Right renal cortex interstitium (tissue), 3 donors: ENCODE results near the gene DAGLA. TPM values are rescaled to one million over a fixed set of nuclear protein-coding genes. Genes with fewer than 3 reads are reported as not detected.

ENCODE experiments used
- DNase-seq, 3 donors: peaks; one replicate each; pipeline ENCODE4 v3.0.0-alpha.2; 2013; ENCODE audit warnings: low read depth in 3 of 3, low spot score in 2 of 3
- polyA plus RNA-seq, 3 donors: library from polyadenylated mRNA; unstranded; fragments of 120-200 nt; gene quantifications; one replicate each; pipeline ENCODE4 v1.2.1, GENCODE V29; 2013; ENCODE audit not compliant: insufficient read length in 3 of 3

The DAGLA gene
- polyA plus RNA-seq, 3 donors: 2.6 to 3.3 (median 3.0) TPM

DNA sequence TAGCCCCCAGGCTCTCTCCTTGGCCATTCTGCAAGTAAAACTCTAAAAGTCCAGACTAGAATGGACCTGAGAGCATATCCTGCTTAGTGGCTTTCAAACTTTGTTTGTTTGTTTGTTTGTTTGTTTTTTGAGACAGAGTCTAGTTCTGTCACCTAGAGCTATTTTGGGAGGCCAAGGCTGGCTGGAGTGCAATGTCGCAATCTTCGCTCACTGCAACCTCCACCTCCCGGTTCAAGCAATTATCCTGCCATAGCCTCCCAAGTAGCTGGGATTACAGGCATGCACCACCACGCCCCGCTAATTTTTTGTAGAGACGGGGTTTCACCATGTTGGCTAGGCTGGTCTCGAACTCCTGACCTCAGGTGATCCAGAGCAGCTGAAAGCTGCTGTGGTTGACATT, 28.9 kb downstream of the DAGLA start:
- no peak for DNase-seq

DNA sequence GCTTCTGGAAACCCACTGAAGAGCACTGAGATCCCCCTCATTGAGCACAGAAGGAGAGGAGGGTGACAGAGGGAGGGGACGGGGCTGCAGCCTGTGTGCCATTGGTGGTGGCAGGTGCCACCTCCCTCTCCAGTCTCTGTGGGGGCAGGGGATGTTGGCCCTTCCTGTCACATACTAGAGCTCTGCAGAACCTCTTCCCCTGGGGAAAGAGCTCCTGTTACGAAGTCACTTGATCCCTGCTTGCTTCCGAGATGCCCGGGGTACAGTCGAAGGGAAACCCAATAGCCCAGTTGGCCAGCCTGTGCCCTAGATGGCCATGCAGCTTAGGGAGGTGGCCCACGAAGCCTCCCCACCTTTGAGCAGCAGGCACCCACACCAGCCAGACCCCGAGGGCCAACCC, 29.4 kb downstream of the DAGLA start:
- no peak for DNase-seq

DNA sequence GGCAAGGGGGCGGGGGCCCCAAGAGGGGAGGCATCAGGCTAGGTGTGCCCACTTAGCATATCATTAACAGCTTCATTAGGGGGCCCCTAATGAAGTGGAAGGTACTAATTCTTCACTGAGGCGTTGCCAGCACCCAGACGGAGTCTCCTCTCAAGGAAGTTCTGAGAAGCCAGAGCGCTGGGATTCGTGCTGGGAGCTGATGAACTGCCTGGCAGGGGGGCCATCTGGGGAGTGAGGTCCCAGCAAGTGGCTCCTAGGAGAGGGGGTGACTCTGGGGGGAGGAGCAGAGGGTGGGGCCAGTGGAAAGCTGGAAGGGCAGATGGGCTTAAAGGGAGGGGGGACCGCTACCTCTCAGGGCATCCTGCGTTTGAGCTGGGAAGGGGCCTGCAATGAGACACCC, 29.8 kb downstream of the DAGLA start:
- DNase-seq: no peak

DNA sequence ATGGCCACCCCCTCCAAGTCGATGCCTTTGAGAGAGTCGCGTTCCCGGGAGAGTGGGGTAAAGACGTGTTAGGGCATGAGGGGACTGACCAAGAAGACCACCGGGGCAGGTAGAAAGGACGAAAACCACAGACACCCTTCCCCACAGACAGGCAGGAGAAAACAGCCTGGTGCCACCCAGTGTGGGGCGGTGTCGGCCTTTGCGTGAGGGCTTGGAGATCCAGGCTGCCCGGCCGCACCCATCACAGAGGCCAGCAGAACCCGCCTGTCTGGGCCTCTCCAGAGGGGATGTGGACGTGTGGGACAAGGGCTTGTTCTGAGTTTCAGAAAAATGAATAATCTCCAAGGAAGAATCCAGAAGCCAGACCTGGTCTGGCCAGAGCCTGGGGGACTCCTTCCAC, 30.8 kb downstream of the DAGLA start:
- DNase-seq: no peak

DNA sequence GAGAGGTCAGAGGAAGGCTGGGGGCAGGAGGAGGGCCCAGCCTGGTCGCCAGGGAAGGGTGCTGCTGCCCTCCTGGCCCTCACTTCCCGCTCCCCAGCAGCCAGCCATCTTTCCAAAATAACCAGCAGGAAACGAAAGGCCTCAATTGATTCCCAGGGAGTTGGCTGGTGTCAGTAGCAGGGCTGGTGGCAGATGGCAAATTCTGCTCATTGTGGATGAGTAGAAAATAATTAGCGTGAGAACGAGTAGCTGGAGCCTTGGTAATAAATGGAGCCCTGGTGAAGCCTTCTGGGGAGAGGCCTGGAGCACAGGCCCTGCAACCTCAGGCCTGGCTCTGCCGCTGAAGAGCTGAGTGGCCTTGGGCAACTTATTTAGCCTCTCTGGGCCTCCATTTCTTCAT, 31.3 kb downstream of the DAGLA start:
- no peak for DNase-seq

DNA sequence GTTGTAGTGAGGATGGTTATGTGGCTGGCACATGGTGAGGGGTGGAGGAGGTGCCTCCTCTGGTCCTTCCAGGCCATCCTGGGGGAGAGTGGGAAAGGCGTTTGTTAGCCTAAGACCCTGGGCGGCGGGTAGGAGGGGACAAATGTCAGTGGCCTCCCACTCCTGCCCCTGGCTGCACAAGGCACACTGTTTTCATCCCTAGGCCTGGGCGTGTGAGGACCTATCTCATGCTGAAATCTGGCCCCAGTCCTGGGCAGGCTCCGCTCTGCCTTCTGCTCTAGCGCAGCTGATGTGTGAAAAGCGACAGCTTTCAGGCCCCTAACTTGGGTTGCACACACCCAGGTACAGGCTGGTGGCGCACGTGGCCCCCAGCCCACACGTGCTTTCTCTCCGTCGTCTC, 32.1 kb downstream of the DAGLA start:
- DNase-seq: no peak

DNA sequence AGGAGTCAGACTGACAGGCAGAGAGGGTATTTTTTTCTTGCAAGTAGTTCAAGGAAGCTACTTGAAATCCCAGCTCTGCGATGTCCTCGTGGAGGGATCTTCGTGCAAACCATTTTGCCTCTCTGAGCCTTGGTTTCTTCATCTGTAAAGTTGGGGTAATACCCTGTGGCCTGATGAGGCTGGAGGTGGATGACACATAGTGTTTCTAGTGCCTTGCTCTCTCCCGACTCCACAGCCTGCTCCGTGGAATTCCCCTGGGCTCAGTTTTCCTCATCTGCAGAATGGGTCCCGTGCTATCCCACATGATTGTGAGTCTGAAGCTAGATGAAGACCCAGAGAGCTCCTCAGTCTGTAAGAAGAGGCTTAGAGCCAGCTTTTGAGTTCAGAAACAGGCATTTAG, 32.7 kb downstream of the DAGLA start:
- DNase-seq: no peak

DNA sequence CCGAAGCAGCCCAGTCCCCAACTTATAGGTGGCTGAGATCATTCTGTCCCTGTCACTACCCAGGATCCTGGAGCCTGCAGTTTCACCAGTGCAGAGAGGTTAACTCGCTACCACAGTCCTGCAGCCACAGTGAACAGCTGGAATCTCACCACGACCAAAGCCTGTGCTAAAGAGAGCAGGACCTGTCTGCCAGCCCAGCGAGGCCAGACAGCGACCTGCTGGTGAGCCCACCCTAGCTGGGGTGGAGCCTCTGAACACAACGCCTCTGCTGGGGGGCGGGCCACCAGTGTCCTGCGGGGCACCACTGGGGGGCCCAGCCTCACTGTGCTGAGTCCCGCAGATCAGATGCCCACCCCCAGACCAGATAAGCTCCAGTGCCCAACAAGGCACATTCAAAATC, 33.3 kb downstream of the DAGLA start:
- DNase-seq: no peak

DNA sequence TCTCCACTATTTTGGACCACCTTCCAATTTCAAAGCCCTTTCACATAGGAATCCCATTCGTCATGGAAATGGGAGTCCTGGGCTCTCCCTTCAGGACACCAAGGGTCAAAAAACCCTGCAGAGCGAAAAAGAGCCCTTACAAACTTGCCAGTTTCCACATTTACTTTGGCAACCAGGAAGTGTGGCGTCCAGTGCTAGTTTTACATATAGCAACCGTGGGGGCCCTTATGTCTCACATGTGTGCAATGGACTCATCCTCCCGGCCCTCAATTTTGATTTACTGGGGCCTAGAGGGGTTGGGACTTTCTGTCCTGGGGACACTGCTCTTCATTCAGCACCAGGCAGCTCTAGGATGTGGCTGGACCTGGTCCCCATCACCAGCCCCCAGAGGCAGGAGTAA, 33.7 kb downstream of the DAGLA start:
- no peak for DNase-seq

DNA sequence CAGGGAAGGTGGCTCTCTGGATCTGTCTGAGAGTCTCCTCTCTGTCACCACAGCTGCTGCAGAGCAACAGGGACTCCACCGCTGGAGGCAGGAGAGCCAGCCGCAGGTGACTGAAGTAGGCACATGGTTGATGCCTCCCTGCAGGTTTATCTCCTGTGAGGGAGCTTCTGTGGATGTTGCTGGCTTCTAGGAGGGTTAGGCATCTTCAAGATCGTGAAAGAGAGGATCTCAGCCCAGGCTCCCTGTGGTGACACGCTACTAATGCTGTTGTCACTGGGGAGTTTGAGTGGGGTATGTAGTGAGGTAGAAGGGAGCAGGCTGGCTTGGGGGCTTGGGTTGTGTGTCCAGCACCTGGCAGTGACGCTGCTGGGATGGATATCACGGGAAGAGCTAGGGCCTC, 34.1 kb downstream of the DAGLA start:
- no peak for DNase-seq

DNA sequence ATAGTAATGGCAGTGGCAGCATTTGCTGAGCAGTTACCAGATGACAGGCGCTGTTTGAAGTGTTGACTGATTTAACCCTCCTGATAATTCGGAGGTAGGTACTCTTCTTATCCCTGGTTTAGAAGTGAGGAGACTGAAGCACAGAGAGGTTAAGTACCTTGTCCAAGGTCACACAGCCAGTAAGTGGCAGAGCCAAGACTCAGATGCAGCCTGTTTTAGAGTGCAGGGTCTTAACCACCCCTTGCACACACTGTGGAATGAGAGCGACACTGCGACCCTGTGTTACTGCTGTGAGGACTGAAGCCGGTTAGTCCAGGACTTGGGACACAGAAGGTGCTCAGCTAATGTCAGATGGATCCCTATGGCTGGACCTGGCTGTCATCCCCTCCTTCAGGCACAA, 34.7 kb downstream of the DAGLA start:
- DNase-seq: no peak

DNA sequence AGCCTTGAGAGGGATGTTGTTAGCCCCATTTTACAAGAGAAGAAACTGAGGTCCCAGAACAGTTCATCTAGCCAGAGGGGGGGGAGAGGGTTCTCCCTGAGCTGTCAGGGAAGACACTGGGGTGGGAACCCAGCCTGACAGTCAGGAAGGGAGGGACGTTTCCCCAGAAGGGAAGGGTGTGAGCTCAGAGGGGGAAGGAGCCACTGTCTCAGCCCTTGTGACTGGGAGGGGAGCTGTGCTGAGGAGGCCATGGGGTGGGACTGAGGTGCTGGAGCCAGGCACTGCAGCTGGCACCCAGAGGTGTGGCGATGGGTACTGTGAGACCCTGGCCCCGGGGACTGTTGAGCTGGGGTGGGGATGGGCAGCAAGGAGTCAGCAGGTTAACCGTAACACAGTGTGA, 35.7 kb downstream of the DAGLA start:
- DNase-seq: no peak

DNA sequence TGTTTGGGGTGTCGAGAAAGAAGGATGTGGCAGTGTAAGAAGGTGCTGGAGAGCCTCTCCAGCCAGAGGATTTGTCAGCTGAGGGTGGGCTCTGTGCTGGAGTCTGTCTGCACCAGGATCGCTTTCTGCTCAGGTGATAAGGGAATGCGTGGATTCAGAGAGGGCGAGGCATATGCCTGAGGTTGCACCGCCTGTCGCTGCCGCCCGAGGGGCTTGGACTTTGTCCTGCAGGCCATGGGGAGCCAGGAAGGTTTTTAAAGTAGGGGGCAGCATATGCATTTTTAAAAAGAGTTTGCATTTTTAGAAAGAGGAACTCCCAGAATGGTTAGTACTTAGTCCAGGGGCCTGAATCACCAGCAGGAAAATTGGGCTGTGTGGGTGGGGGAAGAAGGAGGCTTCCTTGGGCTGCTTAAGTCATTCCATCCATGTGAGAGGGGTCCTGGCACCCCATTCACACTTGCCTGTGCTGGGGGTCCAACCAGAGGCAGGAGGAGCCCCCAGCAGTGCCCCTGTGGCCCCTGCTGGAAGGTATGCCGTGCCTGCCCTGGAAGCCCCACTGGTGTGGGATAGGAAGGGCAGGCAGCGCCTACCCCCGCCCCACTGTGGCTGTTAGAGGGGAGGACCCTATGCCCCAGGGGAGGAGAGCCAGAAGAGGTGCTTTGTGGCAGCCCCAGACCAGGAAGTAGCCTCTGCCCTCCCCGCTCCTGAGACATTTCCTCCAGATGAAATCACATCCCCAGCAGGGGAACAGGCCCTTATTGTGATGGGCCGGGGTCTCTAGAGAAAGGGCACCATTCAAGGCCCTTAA, 36.5 kb downstream of the DAGLA start:
- DNase-seq: no peak

DNA sequence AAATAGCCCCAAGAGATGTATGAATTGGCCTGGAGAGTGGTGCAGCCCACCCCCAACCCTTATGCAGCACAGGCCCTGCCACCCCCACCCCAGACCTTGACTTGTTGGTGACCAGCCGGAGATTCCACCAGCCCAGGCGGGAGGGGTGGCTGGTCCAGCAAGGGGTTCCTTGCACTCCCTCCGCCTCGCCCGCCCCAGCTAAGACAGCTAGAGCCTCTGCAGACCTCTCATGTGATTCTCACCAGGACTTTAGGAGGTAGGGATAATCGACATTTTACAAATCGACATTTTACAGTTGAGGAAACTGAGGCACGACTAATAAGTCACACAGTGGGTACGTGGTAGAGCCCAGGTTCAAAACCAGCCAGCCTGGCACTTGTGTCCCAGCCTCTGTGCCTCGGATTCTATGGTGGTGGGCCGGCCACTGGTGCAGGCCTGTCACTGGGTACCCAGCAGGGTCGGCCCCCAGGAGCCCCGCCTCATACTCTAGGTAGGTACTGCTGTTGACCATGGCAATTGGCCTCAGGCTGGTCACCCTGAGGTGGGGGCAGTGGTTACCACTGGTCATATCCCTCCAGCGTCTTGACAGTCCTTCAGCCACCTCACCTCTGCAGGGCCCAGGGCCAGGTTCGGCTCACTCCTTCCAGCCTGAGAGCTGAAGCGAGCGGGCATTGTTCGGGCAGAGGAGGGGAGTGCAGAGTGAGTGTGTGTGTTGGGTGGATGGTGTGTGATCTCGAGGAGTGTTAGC, 37.3 kb downstream of the DAGLA start:
- DNase-seq: no peak

DNA sequence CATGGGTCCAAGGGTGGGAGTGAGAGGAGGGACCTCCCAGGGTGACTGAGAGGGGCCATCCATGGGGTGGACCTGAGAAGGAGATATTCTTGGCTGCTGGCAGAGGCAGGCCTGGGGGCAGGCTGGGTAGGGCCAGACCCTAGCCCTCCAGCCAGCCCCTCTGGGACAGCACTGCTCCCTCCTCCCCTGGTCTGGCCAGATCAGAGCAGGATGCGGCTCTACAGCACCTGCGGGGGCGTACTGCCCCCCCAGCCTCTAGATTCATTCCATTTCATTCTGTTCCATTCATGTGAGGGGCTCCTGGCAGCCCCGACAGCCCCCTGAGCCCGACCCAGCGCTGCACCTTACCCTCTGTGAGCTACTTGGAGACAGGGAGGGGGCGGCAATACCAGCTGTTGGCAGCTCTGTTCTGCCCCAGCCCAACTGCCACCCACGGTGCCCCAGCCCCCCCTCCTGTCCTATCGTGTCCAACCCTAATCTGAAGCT, 37.9 kb downstream of the DAGLA start:
- DNase-seq: no peak

DNA sequence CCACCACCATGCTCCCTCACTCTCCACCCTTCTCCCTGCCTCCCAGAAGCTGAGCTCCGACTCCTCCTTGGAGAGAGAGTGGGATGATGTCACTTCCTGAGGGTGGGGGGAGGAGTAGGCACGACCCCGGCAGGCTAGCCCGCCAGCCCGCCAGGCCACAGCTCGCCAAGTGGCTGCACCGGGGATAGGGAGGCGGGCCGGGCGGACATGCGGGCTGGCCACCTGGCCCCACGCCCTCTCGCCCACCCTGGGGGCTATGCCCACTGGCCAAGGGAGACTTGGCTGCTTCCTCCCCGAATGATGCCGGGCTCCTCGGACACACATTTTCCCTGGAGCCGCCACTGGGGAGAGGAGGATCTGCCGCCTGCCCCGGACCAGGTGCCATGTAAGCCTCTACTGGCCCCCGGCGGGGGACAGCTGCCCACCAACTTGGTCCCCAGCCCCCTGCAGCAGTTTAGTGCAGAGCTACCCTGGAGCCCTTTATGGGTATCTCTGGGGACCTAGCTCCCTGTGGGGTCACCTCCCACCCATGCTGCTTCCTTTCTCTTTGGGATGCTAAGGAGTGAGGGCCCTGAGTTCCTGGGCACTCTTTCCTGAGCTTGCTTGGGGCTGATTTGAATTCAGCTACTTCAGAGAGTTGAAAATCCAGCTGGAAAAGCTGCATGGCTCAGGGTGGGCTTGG, 38.6 kb downstream of the DAGLA start:
- peak; percentile 47 to 75 (median 66) for DNase-seq

DNA sequence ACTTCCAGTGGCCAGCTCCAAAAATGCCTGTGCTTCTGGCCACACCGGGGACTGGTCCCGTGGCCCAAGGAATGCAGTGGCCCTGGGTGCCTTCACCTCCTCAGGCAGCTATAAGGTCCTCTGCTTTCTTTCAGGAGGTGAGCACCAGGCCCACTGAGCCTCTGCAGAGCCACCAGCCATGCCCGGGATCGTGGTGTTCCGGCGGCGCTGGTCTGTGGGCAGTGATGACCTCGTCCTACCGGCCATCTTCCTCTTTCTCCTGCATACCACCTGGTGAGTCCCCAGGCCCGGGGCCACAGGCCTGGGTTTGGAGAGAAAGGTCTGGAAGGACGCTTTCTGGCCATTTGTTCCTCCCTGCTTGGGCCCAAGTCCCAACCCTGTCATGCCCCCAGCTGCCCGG, 39.8 kb downstream of the DAGLA start:
- DNase-seq: no peak

DNA sequence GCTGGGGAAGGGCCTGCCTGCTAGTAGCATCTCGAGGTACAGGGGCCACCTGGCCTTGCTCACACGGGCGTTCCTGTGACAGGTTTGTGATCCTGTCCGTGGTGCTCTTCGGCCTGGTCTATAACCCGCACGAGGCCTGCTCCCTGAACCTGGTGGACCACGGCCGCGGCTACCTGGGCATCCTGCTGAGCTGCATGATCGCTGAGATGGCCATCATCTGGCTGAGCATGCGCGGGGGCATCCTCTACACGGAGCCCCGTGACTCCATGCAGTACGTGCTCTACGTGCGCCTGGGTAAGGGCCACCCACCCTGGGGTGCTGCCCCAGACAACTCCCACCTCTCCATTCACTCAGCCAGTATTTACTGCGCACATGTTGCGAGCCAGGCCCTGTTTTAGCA, 40.4 kb downstream of the DAGLA start:
- no peak for DNase-seq

DNA sequence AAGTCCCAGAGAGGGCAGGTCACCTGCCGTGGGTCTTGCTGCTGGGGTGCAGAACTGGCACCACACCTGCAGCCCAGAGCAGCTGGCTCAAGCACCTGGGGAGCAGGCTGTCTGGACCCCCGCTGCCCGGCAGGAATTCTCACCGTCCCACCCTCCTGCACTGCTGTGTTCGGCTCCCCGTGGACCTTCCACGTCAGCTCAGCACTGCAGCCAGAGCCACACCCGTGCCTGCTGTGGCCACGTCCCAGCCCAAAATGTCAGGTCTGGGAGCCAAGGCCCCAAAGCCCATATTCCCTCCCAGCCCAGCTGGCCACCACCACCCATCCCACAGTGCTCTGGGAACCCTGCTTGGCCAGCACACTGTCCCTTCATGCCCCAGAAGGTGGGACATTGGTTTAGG, 44.2 kb downstream of the DAGLA start:
- DNase-seq: no peak

DNA sequence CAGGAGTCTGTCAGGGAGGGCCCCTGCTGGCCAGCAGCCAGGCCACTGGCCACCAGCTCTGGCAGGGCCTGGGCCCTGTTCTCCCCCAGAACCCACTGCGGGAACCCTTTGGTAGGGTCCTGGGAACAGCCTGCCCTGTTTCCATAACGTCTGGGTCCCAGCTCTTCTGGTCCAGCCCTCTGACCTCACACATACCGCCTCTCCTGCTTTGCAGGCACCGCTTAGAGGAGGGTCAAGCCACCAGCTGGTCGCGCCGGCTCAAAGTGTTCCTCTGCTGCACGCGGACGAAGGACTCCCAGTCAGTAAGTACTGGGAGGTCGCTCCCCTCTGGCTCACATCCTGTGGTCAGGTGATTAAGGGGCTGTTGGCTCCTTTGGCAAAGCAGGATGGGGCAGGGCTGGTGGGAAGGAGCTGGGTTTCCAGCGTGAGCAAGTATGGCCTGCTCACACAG, 45.6 kb downstream of the DAGLA start:
- DNase-seq: no peak

DNA sequence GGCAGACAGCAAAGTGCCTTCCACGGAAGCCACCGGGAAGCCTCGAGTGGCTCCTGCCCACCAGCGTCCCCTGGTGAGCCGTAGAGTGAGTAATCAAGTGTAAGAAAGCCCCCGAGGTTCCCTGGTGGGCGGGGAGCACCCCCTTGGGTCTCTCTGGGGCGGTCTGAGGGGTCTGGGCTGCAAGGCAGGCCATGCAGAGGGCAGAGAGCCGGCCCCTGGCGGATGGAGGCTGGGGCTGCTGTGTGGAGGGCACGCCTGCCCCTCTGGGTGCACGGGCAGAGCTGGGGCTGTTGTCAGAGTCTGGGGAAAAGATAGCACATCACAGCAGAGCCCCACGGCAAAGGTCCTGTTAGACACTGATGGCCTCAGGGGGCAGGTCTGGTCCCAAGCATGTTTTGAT, 46.6 kb downstream of the DAGLA start:
- DNase-seq: no peak

DNA sequence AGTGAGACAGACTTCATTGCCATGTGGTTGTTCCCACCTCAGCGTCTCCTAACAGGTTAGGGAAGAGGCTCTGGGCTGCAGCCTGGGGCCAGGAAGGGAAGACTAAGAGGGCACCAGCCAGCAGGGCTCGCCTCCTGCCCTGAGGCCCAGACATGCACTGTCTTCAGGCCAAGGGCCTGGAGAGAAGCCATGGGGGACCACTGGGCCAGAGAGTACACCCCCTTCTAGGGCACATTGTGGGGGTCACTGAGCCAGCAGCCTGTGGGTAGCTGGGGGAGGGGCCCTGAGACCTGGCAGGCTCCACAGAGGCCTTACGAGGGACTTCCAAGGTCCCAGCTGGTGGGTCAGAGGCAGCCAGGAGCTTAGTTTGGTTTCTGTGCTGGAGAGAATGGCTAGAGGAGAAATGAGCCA, 47.2 kb downstream of the DAGLA start:
- DNase-seq: no peak
